ENCODE results near the gene TUT7.
A peak's percentile ranks its signal among the peaks of the same experiment; 100 is the strongest.
"Not testable (repeated sequence)": the region's sequence is repeated elsewhere in the genome, so short reads cannot be mapped to it uniquely, and the experiment has no call there.

TUT7 gene, protein sequence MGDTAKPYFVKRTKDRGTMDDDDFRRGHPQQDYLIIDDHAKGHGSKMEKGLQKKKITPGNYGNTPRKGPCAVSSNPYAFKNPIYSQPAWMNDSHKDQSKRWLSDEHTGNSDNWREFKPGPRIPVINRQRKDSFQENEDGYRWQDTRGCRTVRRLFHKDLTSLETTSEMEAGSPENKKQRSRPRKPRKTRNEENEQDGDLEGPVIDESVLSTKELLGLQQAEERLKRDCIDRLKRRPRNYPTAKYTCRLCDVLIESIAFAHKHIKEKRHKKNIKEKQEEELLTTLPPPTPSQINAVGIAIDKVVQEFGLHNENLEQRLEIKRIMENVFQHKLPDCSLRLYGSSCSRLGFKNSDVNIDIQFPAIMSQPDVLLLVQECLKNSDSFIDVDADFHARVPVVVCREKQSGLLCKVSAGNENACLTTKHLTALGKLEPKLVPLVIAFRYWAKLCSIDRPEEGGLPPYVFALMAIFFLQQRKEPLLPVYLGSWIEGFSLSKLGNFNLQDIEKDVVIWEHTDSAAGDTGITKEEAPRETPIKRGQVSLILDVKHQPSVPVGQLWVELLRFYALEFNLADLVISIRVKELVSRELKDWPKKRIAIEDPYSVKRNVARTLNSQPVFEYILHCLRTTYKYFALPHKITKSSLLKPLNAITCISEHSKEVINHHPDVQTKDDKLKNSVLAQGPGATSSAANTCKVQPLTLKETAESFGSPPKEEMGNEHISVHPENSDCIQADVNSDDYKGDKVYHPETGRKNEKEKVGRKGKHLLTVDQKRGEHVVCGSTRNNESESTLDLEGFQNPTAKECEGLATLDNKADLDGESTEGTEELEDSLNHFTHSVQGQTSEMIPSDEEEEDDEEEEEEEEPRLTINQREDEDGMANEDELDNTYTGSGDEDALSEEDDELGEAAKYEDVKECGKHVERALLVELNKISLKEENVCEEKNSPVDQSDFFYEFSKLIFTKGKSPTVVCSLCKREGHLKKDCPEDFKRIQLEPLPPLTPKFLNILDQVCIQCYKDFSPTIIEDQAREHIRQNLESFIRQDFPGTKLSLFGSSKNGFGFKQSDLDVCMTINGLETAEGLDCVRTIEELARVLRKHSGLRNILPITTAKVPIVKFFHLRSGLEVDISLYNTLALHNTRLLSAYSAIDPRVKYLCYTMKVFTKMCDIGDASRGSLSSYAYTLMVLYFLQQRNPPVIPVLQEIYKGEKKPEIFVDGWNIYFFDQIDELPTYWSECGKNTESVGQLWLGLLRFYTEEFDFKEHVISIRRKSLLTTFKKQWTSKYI (N-terminal part only)

DNA sequence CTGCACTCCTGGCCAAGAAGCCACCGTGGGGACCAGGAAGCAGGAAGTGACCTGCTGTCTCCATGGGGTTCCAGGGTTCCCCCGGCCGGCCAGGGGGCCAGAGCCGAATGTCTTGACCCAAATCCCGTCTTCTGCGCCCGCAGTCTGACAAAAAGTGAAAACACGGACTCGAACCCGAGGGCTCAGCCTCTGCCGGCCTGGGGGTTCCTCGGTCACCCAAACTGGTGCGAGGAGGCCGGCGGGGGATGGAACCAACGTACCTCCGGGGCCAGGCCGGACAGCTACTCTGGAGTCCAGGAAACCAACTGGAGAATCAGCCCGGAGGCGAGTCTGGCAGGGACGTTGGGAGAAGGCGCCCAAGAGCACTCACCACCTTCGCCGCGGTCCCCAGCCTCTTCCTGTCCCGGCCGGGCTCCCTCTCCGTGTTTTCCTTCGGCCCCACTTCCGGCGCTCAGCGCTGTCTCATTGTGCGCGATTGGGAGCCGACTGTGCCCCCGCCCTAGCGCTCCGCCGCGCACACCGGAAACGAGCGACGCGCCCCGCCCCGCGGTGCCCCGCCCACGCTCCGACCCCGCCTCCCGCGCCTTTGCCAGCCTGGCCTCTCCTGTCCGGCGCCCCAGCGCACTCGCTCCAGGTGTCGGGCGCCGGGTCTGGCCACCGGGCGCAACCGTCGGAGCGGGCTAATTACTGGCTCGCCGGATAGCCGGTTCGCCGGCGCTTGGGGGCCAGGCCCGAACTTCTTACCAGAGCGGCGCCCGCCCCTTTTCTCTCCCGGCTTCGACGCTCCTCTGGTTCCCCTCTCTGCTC, at the start of gene TUT7:
Gene TUT7, minus strand, starts transcription at position 400 of the 807 bp plus-strand sequence. CDS start 1,211 bp downstream, outside the sequence.
- DNase-seq = peak; percentile 99

DNA sequence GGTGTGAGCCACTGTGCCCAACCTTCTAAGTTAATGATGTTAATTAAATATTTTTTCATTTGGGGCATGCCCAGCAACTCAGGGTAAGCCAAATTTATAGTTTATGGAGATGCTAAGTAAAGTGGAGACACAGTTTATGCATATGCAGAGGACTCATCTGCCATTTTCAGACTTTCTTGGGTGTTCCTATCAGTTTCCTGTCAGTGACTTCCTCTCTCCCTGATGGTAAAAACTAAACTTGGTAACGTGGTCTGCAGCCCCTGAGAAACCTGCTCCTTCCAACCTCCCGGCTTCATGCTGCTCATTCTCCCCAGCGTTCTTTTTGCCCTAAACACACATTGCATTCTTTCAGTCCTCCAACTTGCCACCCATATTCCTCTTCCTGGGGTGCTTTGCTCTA, 48.4 kb upstream of the TUT7 start:
- no peak for DNase-seq

DNA sequence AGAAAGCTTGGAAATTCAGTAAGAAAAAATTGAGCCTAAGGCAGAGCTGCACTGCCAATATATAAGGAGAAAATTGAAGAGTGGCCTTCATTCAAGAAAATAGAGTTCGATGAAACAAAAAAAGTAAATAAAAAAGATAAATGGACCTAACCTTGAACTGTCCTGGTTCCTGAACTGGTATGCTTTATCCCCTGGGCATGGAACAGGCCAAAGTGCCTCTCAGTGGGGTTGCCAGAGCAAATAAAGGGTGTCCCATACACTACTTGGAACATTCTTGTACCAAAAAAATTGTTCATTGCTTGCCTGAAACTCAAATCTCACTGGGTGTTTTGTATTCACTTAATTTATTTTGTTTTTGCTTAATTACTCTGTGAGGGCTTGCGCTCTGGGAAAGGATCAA, 42.2 kb upstream of the TUT7 start:
- no peak for DNase-seq

DNA sequence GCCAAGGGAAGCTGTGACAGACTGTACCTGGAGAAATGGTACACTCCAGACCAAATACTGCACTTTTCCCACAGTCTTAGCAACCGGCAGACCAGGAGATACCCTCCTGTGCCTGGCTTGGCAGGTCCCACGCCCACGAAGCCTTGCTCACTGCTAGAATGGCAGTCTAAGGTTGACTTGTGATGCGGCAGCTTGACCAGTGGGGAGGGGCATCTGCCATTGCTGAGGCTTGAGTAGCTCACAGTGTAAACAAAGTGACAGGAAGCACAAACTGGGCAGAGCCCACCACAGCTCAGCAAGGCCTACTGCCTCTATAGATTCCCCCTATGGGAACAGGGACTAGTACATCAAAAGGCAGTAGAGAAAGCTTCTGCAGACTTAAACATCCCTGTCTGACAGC, 36.0 kb upstream of the TUT7 start:
- not testable (repeated sequence) for DNase-seq

DNA sequence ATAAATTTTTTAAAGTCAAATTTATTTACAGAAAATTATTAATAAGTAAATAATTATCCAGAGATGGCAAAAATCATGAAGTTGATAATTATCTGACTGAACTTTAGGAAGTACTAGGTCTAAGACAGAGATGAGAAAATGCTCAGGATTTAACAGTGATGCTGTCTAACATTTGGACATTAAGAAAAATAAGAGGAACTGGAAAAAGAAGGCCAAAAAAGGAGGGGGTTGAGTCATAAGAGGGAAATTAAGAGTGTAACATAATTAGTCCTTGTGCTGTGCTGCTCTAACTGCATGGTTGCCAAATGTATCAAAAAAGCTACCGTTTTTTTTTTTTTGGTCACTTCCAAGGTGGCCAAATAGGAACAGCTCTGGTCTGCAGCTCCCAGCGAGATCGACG, 35.4 kb upstream of the TUT7 start:
- no peak for DNase-seq

DNA sequence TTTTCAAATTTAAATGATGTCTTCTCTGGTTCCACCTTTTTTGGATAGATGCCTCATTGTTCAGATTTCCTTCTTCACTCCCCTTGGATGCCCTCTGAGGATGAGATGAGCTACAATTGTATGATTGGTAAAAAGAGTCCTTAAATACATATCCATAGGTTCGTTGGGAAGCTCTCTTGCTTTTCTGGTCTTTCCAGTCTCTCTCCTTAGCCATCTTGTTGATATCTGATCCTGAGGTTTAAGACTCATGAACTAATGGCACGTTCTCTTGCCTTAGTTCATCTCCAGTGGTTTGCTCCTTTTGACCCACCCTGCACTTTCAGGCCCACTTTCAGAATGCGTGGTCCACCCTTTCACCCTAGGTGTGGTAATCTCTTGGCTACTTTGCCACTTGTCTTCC, 33.2 kb upstream of the TUT7 start:
- DNase-seq = no peak

DNA sequence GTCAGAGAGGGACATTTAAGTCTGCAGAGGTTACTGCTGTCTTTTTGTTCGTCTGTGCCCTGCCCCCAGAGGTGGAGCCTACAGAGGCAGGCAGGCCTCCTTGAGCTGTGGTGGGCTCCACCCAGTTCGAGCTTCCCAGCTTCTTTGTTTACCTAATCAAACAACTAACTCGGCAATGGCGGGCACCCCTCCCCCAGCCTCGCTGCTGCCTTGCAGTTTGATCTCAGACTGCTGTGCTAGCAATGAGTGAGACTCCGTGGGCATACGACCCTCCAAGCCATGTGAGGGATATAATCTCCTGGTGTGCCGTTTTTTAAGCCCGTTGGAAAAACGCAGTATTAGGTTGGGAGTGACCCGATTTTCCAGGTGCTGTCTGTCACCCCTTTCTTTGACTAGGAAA, 28.8 kb upstream of the TUT7 start:
- not testable (repeated sequence) for DNase-seq

DNA sequence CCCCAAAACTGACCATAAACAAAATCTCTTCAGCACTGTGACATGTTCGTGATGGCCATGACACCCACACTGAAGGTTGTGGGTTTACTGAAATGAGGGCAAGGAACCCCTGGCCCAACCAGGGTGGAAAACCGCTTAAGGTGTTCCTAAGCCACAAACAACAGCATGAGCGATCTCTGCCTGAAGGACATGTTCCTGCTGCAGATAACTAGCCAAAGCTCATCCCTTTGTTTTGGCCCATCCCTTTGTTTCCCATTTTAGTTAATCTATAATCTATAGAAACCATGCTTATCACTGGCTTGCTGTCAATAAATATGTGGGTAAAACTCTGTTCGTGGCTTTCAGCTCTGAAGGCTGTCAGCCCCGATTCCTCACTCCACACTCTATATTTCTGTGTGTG, 21.8 kb upstream of the TUT7 start:
- DNase-seq = no peak

DNA sequence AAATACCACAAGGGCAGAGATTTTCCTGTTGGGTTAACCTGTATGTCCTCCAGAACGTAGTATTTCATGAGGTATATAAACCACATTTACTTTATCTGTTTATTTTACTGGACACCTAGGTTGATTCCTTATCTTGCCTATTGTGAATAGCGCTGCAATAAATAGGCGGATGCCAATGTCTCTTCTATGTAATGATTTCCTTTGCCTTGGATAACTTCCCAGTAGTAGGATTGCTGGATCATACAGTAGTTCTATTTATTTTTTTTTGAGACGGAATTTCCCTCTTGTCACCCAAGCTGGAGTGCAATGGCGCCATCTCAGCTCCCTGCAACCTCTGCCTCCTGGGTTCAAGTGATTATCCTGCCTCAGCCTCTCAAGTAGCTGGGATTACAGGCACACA, 15.6 kb upstream of the TUT7 start:
- no peak for DNase-seq

DNA sequence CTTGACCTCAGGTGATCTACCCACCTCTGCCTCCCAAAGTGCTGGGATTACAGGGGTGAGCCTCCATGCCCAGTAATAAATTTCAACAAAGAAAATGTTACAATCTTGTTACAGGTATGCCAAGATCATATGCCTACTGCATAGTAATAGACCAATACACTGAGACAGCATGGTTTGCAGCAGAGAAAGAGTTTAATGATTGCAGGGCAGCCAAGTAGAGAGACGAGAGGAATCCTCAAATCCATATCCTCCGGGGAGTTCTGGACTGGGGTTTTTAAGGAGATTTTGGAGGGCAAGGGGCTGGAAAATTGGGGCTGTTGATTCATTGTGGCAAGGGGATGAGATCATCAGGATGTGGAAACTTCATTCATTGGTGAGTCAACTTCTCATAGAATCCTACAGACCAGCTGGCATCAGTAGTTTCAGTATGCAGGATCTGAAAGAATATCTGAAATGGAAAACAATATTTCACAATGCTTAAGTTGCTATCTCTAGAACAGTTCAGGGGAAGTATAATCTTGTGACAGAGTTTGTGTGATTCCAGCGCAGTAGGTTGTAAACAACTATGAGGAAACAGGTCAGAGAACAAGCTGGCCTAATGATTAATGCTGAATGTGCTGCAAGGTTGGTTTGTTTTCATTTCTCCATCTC, 14.8 kb upstream of the TUT7 start:
- DNase-seq = no peak

DNA sequence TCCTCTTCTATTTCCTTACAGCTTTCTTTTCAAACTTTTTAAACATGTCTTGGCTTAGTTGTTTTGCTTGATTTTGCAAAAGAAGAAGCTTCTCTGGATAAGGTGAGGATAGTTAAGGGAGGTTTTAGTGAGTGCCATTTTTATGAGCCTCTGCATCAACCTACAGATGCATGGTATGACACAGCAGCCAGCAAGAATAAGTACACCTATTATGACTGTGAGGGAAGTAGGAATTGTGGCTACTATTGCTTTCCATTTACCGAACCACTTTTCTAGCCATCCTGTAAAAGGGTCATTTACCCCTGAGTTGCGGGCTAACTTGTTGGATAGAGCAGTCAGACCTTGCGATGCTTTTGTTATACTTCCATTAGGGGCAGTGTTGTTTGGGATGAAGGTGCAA, 7.0 kb upstream of the TUT7 start:
- no peak for DNase-seq

DNA sequence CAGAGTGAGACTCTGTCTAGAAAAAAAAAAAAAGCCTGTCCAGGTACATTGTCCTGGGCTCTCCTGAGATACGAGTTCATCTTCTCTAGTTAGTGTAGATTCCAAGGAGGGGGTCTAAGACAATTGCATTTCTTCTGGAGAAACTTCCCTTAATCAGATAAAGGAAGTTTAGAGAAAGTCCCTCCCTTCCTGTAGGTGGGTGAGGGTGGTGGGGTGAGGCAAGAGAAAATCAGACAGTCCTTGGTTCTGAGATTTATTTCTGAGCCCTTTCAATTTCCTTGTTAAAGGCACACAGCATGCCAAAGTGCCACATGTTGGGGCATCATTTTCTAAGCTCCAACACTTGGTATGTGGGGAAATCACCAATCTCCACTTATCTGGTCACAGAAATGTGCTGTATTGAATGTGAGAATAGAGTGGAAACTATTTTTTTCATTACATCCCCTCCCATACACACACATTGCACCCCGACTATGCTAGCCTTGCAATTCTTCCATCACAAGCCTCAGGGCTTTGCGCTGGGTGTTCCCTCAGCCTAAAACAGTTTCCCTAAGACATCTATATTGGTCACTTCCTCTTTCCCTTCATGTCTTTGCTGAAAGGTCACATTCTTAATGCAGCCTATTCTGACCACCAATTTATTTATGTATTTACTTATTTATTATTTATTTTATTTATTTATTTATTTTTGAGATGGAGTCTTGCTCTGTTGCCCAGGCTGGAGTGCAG, 5.1 kb upstream of the TUT7 start:
- DNase-seq = no peak

DNA sequence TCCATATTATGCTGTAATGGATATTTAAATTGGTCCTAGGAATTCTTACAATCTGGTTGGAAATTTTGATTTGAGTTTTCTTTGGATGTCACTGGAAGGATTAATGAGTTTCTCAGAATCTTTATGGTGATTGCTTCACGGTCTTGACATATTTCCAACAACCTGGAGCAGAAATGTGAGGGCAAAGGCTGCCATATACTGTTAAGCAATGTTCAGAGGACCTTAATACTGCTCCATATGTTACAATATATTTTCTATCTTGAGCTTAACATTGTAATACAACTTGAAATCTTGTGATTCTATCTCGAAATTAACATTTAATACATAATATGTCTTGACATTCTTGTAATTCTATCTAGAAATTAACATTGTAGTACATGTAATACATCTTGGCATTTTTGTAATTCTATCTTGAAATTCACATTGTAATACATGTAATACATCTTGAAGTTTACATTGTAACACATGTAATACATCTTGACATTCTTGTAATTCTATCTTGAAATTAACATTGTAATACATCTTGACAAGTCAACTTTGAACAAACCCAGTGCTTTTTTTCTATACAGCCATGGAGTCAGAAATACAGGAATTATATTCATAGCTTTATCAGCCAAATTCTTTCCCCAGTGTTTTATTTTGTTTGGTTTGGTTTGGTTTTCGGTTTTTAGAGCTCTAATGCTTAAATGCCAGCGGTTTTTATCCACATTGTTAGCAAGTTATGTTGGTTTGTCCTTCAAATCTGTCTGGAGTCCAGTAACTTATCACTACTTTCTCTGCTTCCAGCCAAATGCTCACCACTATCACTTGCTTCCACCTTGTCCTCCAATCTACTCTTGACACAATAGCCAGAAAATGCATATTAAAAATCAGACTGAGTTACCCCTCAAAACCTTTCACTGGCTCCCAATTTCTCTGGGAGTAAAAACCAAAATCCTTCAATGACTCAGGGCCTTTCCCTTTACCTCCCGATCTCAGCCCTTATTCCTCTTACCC, 3.0 kb upstream of the TUT7 start:
- DNase-seq = no peak

DNA sequence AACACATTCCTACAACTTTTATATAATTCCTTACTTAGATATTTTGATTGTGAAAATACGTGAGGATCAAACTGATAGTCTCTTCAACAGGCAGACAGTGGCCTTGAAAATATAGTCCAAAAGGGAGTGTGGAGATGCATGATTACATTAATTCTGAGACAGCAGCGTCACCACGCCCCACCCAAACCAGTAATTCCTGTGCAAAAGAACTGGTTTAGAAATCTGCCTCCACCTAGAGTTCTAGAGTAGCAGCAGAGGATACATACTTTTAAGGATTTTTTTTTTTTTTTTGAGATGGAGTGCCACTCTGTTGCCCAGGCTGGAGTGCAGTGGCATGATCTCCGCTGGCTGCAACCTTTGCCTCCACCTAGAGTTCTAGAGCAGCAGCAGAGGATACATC, 1.6 kb upstream of the TUT7 start:
- DNase-seq = no peak

DNA sequence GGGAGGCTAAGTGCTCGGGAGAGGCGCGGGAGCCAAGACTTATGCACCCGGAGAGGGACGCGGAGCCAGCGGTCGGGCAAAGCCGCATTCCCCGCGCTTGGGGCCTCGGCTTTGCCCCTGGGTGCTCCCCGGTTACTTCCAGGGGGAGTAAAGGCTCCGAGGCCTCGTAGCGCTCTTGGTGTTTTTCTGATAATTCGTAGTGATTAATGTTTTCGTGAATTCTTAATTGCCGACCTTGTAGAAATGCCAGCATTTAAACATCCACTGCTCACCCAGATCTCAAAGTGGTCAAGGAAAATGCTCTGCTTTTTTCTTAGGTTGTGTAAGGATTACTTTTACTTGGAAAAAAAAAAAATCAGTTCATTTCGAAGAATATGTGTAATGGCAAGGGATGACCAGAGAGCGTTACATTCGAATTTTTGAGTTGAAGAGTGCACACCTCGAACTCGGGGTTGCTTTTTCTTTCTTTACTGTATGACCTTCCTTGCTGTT, 654 bp upstream of the TUT7 start:
- no peak for DNase-seq

DNA sequence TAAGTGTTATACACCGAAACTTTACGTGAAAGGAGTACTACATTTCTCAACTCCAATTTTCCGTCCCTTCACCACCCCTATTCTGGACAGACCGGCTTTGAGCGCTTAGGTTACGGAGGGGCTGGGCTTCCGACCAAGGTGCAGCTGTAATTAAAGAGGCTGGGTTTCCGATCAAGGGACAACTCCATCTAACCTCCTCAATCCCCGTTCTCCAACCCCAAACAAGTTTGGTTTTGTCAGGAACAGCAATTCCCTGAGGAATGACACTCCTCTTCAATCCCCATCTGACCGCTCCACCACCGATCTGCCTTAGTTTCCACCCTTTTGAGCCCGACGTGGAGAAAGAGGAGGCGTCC, 577 bp downstream of the TUT7 start:
- DNase-seq = no peak

DNA sequence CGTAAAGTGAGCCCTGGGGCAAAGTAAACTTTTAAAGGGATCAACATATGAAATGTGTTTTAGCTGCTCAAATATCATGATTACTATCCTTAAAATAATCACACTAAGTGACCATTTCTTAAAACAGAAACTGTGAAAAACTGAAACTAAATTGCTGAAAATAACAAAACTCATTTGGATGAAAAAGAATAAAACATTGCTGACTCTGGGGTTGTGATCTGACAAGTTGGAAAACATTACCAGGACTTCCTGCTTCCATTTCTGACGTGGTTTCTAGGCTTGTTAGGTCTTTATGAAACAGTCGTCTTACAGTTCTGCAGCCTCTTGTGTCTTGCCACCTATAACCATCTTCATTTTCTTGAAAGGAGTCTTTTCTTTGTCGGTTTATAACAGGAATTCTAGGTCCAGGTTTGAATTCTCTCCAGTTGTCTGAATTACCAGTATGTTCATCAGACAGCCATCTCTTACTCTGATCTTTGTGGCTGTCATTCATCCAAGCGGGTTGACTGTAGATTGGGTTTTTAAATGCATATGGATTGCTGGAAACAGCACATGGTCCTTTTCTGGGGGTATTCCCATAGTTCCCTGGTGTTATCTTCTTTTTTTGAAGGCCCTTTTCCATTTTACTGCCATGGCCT, 1.7 kb downstream of the TUT7 start:
- DNase-seq = no peak

DNA sequence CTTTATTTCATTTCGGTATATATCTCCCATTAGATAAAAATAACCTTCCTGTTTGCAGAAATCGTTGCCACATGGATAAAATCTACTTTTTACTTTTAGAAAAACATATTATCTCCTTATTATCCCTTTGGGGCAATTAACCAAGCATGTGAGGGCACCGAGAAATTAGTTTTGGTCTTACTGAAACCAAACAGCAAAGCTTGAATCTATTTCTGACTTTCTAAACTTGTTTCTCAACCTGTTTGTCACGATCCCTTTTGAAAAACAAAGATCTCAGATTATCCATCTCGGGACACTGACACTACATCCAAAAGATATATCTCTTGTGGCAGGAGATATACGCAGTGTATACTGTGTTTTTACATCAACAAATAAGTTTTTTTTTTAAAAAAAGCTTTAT, 2.3 kb downstream of the TUT7 start:
- DNase-seq = no peak

Data from activated CD8-positive, alpha-beta memory T cell treated with anti-CD3 and anti-CD28 coated beads for 24 hours (primary cell).